GM21360 (cell line): ENCODE data around the gene IL36G.

Experiments
- ATAC-seq: cut with Tn5 transposase; IDR thresholded peaks from one replicate; pipeline ENCODE4 v1.9.1; 2021; ENCODE audit warnings: mild to moderate bottlenecking, moderate library complexity; ENCODE audit not compliant: unreplicated experiment

IL36G gene

GRCh38 chr2:112972423-112973086 is 5.3 kb upstream of the IL36G start:
- no peak for ATAC-seq

- no peak for ATAC-seq
These were observed 4.7 kb upstream of the IL36G start for GRCh38 chr2:112973156-112973555.

- ATAC-seq = no peak
These were observed 1.9 kb downstream of the IL36G start for GRCh38 chr2:112979731-112980130.

DNA sequence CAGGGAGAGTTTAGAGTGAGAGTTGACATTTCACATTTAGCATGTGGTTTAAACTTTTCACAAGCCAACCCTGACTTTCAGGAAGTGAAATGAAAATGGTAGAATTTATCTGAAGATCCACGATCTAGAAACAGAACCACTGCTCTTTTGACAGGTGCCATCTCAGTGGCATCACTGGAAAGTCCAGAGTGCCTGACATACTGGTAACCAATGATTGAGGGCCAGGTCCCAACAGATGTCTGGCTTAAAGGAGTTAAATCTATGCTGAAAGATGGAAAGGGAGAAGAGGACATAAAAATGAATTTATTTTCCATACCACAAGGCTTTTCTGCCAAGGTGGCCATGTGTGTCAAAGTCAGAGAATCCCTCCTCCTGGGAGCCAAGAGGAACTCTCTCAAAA is 2.7 kb downstream of the IL36G start:
- no peak for ATAC-seq

DNA sequence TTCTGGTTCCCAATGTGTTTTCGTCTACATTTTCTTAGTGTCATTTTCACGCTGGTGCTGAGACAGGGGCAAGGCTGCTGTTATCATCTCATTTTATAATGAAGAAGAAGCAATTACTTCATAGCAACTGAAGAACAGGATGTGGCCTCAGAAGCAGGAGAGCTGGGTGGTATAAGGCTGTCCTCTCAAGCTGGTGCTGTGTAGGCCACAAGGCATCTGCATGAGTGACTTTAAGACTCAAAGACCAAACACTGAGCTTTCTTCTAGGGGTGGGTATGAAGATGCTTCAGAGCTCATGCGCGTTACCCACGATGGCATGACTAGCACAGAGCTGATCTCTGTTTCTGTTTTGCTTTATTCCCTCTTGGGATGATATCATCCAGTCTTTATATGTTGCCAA is 7.3 kb downstream of the IL36G start:
- ATAC-seq = no peak

- no peak for ATAC-seq
These were observed 11.8 kb downstream of the IL36G start for GRCh38 chr2:112989611-112990010.

DNA sequence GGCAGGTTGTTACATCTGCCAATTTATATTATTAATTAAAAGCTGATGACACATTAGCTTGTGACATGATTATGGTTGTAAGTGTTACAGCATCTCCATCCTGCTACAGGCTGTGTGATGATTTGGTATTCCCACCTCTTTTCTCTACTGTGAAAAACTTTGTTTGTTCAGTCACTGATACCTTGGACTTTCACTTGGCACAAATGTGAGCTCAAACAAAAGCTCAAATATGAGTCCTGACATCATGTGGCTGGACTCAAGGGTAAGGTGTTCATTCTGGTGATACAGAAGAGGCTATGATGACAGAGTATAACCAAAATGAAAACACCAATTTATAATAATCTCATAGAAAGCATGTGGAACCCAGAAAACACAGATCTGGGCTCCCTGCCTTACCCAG is 16.0 kb downstream of the IL36G start:
- ATAC-seq = no peak

GRCh38 chr2:112994648-112995047 is 16.8 kb downstream of the IL36G start:
- no peak for ATAC-seq

GRCh38 chr2:112995346-112995920 is 17.6 kb downstream of the IL36G start:
- no peak for ATAC-seq

DNA sequence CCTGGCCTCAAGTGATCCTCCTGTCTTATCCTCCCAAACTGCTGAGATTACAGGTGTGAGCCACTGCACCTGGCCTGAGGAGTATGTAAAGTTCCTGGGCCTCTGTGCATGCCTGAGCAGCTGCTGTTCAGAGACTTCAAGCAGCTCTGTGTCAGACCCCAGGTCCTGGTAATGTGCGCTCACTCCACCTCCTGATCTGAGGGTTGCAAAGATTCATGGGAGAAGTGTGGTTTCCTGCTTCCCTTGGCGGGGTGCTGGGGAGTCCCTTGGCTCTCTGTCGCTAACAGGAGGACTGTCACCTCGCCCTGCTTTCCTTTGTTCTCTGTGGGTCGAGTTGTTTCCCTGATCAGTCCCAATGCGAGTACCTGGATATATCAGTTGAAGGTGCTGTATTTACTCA is 18.8 kb downstream of the IL36G start:
- ATAC-seq = no peak

- no peak for ATAC-seq
These were observed 19.3 kb downstream of the IL36G start for GRCh38 chr2:112997151-112997550.

DNA sequence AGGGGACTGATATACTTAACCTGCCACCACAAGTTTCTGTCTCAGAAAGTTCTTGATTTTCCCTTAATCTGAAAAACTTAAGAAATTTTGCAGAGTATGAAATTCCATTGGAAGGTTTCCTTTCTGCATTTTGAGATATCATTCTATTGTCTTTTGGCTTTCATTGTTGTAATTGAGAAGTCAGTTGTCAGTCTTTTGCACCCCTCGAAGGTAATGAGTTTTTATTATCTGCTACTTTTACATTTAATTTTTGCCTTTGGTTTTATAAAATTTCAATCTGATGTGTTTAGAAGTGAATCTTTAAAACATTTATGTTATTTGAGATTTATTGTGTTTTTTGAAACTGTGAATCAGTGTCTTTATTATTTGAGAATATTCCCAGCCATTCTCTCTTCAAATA is 22.6 kb downstream of the IL36G start:
- ATAC-seq = no peak

DNA sequence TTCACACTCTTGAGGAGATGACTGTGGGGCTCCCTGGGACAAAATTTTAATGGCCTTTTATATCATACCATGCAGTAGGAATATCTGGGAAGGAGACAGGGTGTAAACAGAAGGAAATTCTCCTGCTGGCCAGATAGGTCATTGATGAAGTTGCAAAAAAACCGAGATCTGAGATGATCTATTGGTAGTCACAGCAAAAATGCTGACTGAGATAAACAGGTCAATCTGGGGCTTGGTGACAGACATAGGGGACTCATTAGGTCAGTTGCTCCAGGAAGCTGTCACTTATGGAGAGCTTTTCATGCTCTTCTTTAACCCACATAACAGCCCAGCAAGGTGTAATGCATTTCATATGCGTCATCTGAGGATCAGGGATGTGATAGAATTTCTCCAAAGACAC is 24.9 kb downstream of the IL36G start:
- no peak for ATAC-seq

- no peak for ATAC-seq
These were observed 27.3 kb downstream of the IL36G start, which contains the start of gene IL36A for GRCh38 chr2:113005030-113005509. Gene IL36A, plus strand, starts transcription at chr2:113005459. Its CDS starts 413 bp downstream, at chr2:113005872.

GRCh38 chr2:113007250-113007649 is 29.4 kb downstream of the IL36G start:
- no peak for ATAC-seq

- ATAC-seq = no peak
These were observed 31.8 kb downstream of the IL36G start for GRCh38 chr2:113009622-113010021.

DNA sequence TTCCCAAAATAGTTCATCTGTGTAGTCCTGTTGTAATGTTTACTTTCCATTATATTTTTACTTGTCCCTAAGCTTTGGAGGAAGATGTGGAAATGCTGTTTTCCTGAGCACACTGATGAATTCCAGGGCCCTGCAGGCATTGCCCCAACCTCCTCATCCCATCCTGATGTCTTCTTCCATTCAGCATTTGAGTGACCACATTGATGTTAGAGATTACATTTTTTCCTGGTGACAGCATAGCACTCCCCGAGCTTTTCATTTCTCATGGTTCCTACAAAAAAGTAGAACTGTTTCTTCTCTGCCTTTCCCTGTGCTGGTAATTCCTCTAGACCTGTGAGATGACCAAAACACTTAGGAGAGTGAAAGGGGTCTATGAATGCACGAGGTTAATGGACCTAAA is 32.3 kb downstream of the IL36G start:
- ATAC-seq = no peak

GRCh38 chr2:113011108-113011507 is 33.3 kb downstream of the IL36G start:
- no peak for ATAC-seq

GRCh38 chr2:113012436-113013335 is 34.9 kb downstream of the IL36G start:
- no peak for ATAC-seq

GRCh38 chr2:113013336-113013661 is 35.5 kb downstream of the IL36G start:
- no peak for ATAC-seq

- ATAC-seq = no peak
These were observed 36.3 kb downstream of the IL36G start for GRCh38 chr2:113014067-113014466.

DNA sequence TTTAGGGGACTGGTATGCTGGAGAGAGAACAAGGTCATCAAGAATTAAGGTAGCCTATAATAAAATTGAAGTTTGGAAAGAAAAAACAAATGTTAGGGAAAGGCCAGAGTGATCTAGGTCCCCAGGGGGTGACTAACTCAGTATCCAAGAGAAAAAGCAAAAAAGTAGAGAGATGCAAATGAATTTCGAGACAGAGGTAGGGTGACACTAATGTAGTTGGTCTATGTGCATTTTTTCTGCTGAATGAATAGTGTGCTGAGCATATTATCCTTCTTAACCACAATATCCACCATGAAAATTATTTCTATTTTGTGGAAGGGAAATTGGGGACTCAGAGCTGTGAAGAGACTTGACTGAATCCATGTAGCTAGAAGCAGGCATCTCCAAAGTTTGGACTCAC is 37.2 kb downstream of the IL36G start:
- no peak for ATAC-seq
